SU-DHL-6 (cell line): ENCODE measurements around the gene DACH1.

Experiments used
- H2AFZ ChIP-seq: fragments of 200-600 bp; sonication (generic); 2 replicates; pipeline ENCODE4 v1.6.1; 2014; ENCODE audit warnings: low read depth, mild to moderate bottlenecking, moderate library complexity, mixed read lengths, antibody characterized with exemption, low read length; ENCODE audit not compliant: severe bottlenecking
- H3F3A ChIP-seq: fragments of 200-600 bp; shearing (Covaris generic); 2 replicates; pipeline ENCODE4 v1.6.0; 2016; ENCODE audit warnings: antibody characterized with exemption, mild to moderate bottlenecking; ENCODE audit not compliant: insufficient read depth
- H3K27ac ChIP-seq: fragments of 200-600 bp; sonication (generic); 2 replicates; pipeline ENCODE4 v1.5.1; 2016; ENCODE audit warnings: low read depth, mild to moderate bottlenecking, low read length, moderate library complexity, mixed read lengths
- H3K27me3 ChIP-seq: fragments of 200-600 bp; sonication (generic), shearing (Covaris generic); 2 replicates; pipeline ENCODE4 v1.6.0; 2014; ENCODE audit warnings: mild to moderate bottlenecking, low read length
- H3K36me3 ChIP-seq: fragments of 200-600 bp; sonication (generic); 2 replicates; pipeline ENCODE4 v1.6.1; 2014; ENCODE audit warnings: mild to moderate bottlenecking, low read length, mixed read lengths
- H3K4me2 ChIP-seq: fragments of 300-600, 200-600 bp; shearing (Covaris generic), sonication (generic); 2 replicates; pipeline ENCODE4 v1.6.0; 2014; ENCODE audit warnings: low read length, low read depth, mild to moderate bottlenecking; ENCODE audit not compliant: poor library complexity, severe bottlenecking
- H3K4me3 ChIP-seq: fragments of 200-600 bp; sonication (generic); 2 replicates; pipeline ENCODE4 v1.5.1; 2014; ENCODE audit warnings: antibody characterized with exemption, low read length, mild to moderate bottlenecking, mixed read lengths; ENCODE audit not compliant: insufficient read depth, poor library complexity, severe bottlenecking
- H3K79me2 ChIP-seq: fragments of 200-600 bp; sonication (generic); 2 replicates; pipeline ENCODE4 v1.6.1; 2014; ENCODE audit warnings: mild to moderate bottlenecking, low read length, moderate library complexity; ENCODE audit not compliant: insufficient read depth
- H3K9ac ChIP-seq: fragments of 200-600 bp; sonication (generic); 2 replicates; pipeline ENCODE4 v1.7.0; 2014; ENCODE audit warnings: mild to moderate bottlenecking, low read length
- H3K9me2 ChIP-seq: fragments of 200-600 bp; sonication (generic); replicated peaks from 2 replicates; pipeline ENCODE4 v1.6.1; 2014; ENCODE audit warnings: low read length; ENCODE audit not compliant: insufficient read depth
- H3K9me3 ChIP-seq: fragments of 200-600 bp; sonication (generic); 2 replicates; pipeline ENCODE4 v1.6.1; 2014; ENCODE audit warnings: low read length, mixed read lengths; ENCODE audit not compliant: insufficient read depth
- H4K20me1 ChIP-seq: fragments of 200-600 bp; sonication (generic); 2 replicates; pipeline ENCODE4 v1.6.1; 2014; ENCODE audit warnings: low read depth, mild to moderate bottlenecking, antibody characterized with exemption, low read length, moderate library complexity, mixed read lengths
- EZH2phosphoT487 ChIP-seq: fragments of 200-600 bp; sonication (generic), shearing (Covaris generic); conservative IDR thresholded peaks from 2 replicates; pipeline ENCODE4 v1.6.1; 2018; ENCODE audit warnings: mild to moderate bottlenecking, antibody characterized with exemption, low read length, moderate library complexity, mixed read lengths
- TF ChIP-seq, protein P1 (sequence below): fragments of 200-600 bp; sonication (generic); IDR thresholded peaks from one replicate; pipeline ENCODE4 v1.5.1; 2017; ENCODE audit warnings: antibody characterized with exemption, mild to moderate bottlenecking, low read length, moderate library complexity; ENCODE audit not compliant: insufficient read depth, poor library complexity, severe bottlenecking

The DACH1 gene

DNA sequence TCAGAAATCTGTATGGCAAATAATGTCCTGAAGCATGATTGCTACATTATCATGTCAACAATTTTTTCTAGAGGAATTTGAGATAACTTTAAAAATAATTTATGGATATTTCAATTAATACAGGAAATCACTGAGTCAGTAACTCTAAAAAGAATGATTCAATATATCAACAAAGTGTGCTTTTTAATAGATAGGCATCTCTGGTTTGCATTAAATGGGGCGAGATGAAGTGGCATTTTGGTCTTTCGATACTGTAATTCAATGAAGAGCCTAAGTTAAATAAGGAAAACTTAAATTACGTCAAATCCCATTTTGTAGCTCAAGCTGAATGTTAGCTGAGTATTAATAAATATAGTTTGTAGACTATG lies 342.8 kb downstream of the DACH1 start:
- Histone ChIP-seq H3K9me3 (no peaks in the 10 kb centered on the region), H3K9me2 (no peaks in the 10 kb centered on the region), H3K4me3 (no peak overlapping the region), H3K9ac (no peak overlapping the region), H3K27ac (no peak overlapping the region), H3K79me2 (no peaks in the 10 kb centered on the region), H4K20me1 (no peaks in the 10 kb centered on the region), H3K36me3 (no peaks in the 10 kb centered on the region), H3F3A (no peaks in the 10 kb centered on the region), H3K4me2 (no peak overlapping the region), H3K27me3 (no peaks in the 10 kb centered on the region), H2AFZ (no peak overlapping the region)
- TF ChIP-seq, protein P1, sequence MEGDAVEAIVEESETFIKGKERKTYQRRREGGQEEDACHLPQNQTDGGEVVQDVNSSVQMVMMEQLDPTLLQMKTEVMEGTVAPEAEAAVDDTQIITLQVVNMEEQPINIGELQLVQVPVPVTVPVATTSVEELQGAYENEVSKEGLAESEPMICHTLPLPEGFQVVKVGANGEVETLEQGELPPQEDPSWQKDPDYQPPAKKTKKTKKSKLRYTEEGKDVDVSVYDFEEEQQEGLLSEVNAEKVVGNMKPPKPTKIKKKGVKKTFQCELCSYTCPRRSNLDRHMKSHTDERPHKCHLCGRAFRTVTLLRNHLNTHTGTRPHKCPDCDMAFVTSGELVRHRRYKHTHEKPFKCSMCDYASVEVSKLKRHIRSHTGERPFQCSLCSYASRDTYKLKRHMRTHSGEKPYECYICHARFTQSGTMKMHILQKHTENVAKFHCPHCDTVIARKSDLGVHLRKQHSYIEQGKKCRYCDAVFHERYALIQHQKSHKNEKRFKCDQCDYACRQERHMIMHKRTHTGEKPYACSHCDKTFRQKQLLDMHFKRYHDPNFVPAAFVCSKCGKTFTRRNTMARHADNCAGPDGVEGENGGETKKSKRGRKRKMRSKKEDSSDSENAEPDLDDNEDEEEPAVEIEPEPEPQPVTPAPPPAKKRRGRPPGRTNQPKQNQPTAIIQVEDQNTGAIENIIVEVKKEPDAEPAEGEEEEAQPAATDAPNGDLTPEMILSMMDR, result no peak
- TF ChIP-seq EZH2phosphoT487, result no peak

DNA sequence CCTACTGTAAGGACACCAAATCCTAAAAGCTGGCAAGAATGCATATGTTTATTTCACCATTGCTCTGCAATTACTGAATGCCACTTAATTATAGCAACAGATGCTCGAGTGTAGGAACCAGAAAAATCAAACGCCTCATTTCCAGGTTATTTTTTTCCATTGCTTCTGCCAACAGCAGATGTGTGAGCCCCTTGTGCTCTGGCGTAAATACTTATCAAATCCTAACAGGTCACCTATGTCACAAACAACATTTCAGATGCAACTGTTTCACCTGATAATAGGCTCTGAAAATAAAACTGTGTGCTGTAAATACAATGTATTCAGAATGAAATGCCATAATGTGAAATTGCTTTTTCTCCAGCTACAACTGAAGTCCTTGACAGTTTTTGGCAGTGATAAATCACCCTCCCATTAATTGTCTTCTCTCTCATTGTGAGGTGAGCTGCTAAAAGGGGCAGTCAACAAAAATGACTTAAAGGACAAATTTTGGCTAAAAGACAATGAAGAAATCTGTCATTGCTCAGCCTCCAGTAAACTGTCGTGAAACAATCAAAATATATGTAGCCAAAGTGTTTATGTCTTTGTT lies 344.0 kb downstream of the DACH1 start:
- TF ChIP-seq, protein P1, result no peak
- no peak for TF ChIP-seq EZH2phosphoT487
- no peak overlapping the region for H3K27ac ChIP-seq
- H3K9ac ChIP-seq, result no peak overlapping the region
- no peaks in the 10 kb centered on the region for H3K79me2 ChIP-seq
- H3K4me2 ChIP-seq, result no peak overlapping the region
- no peaks in the 10 kb centered on the region for H3K9me3 ChIP-seq
- no peaks in the 10 kb centered on the region for H3K27me3 ChIP-seq
- H2AFZ ChIP-seq, result no peak overlapping the region
- H3K4me3 ChIP-seq, result no peak overlapping the region
- H4K20me1 ChIP-seq, result no peaks in the 10 kb centered on the region
- no peaks in the 10 kb centered on the region for H3K36me3 ChIP-seq
- no peaks in the 10 kb centered on the region for H3K9me2 ChIP-seq
- no peaks in the 10 kb centered on the region for H3F3A ChIP-seq

DNA sequence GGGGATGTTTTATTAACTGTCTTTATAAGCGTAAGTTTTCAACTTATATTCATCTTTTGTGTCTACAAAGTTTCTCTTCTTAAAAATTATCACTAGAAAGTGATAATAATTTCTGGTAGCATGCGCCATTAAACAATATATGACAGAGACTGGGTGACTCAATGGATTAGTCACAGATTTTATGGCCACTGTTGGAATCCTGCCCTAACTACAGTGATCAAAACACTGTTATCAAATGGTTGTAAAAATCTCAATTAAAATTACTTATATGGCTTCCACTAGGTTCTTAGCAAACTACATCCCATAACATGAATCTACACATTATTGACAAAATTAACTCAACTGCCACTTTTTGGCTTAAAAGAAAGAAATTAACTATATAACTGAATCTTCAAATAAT lies 350.0 kb downstream of the DACH1 start:
- H3K27ac ChIP-seq, result no peak overlapping the region
- TF ChIP-seq, protein P1, result no peak
- no peak for TF ChIP-seq EZH2phosphoT487

More for the DNA sequence above, 350.0 kb downstream of the DACH1 start:
- Histone ChIP-seq H3K4me3 (no peak overlapping the region), H3K36me3 (no peaks in the 10 kb centered on the region), H3F3A (no peaks in the 10 kb centered on the region), H4K20me1 (no peaks in the 10 kb centered on the region), H3K9me2 (no peaks in the 10 kb centered on the region), H3K9me3 (no peaks in the 10 kb centered on the region), H3K79me2 (no peaks in the 10 kb centered on the region), H3K9ac (no peak overlapping the region), H2AFZ (peak overlapping the region; percentile 19), H3K4me2 (no peak overlapping the region), H3K27me3 (no peaks in the 10 kb centered on the region)
